Stomach (tissue), 9 donors: ENCODE results near the gene CACNA1E. TPM values are rescaled to one million over a fixed set of nuclear protein-coding genes. Genes with fewer than 3 reads are reported as not detected.

ENCODE experiments used
- DNase-seq, 2 donors: peaks; one replicate each; pipeline versions ENCODE4 v3.0.0 to v3.0.0-alpha.2; 2013 to 2019
- H3K27ac ChIP-seq, 5 donors: fragments of 200-600 bp in 4 of 5; sonication (generic) in 4 of 5; one replicate each; pipeline ENCODE4 v1.5.1; 2013 to 2019; ENCODE audit warnings: mild to moderate bottlenecking in 1 of 5, moderate library complexity in 1 of 5
- H3K27me3 ChIP-seq, 3 donors: fragments of 200-600 bp; sonication (generic); one replicate each; pipeline ENCODE4 v1.5.1; 2017 to 2019; ENCODE audit warnings: mixed run types in 1 of 3
- H3K36me3 ChIP-seq, 4 donors: fragments of 200-600 bp; sonication (generic); 1 replicate in 3 of 4; 2 replicates in 1 of 4; pipeline ENCODE4 v1.5.1; 2016 to 2019
- H3K4me1 ChIP-seq, 4 donors: fragments of 200-600 bp; sonication (generic); one replicate each; pipeline ENCODE4 v1.5.1; 2016 to 2019
- H3K4me3 ChIP-seq, 4 donors: fragments of 200-600 bp; sonication (generic) in 3 of 4; one replicate each; pipeline ENCODE4 v1.5.1; 2016 to 2019; ENCODE audit warnings: mild to moderate bottlenecking in 1 of 4
- H3K9me3 ChIP-seq, 4 donors: fragments of 200-600 bp; sonication (generic); one replicate each; pipeline ENCODE4 v1.5.1; 2016 to 2019
- EP300 ChIP-seq: sonication (generic); formaldehyde crosslinking; IDR thresholded peaks from one replicate; pipeline ENCODE4 v1.6.1; 2017; ENCODE audit warnings: antibody characterized with exemption
- POLR2A ChIP-seq, 4 donors: fragments of 450-650 bp; IDR thresholded peaks; one replicate each; pipeline ENCODE4 v1.6.1; 2016; ENCODE audit warnings: antibody characterized with exemption in 4 of 4, control low read depth in 2 of 4, mild to moderate bottlenecking in 1 of 4, moderate library complexity in 1 of 4
- POLR2AphosphoS5 ChIP-seq, 3 donors: sonication (generic); formaldehyde crosslinking; IDR thresholded peaks; one replicate each; pipeline ENCODE4 v1.6.1; 2016; ENCODE audit warnings: antibody characterized with exemption in 3 of 3
- WGBS, 5 donors: extraction: QIAGEN DNeasy Blood & Tissue Kit in 3 of 5; methylation state at CpG; one replicate each; pipeline versions ENCODE4 v1.1.5 to v1.1.7; 2013 to 2018; 5-methylcytosine and 5-hydroxymethylcytosine counted together
- intact Hi-C: fragments of 100-400 bp; cut with DNase I; formaldehyde crosslinking; loops from one replicate; pipeline ENCODE4 v1.15.1; 2023; ENCODE audit warnings: low total_unique reads
- polyA plus RNA-seq, 3 donors: library from polyadenylated mRNA; stranded (reverse); fragments of 200-250 nt; gene quantifications; one replicate each; pipeline ENCODE4 v1.2.3, GENCODE V29; 2013
- total RNA-seq, 5 donors: library from RNA; depleted of rRNA; stranded (reverse); fragments of >200 nt; gene quantifications; one replicate each; pipeline versions ENCODE4 v1.1.0 to v1.2.3, GENCODE V29; 2014 to 2016
- TF ChIP-seq, protein P1 (sequence below), 7 experiments: fragments of 450-650 bp in 4 of 7; fragments of 200-600 bp in 3 of 7; sonication (generic) in 3 of 7; IDR thresholded peaks; one replicate each; pipeline ENCODE4 v1.5.1; 2016 to 2019; ENCODE audit warnings: antibody characterized with exemption in 7 of 7, control low read depth in 2 of 7, mild to moderate bottlenecking in 1 of 7
- donor health status: healthy with polysubstance abuse.
- donor health status: Bipolar disorder and iron deficiency.
- donor health status: healthy.

CACNA1E gene
- total and polyA plus RNA-seq, 8 donors, result under 0.01 to 1.8 (median 0.01) TPM; not detected in 4

- intact Hi-C loops, result no loop called here
- H3K4me1 ChIP-seq, result peaks cover 0 to 17% (median 6%) of the 10 kb centered on the region in 4 donors
- 21 to 42% (median 27%) methylated on average over 1 of the region's 1 CpG for WGBS, 5 donors
- H3K27ac ChIP-seq, result no peak overlapping the region
- H3K36me3 ChIP-seq, result no peaks in the 10 kb centered on the region
- TF ChIP-seq POLR2A (IDR thresholded peaks at IDR 0.05) (no peak), EP300 (no peak), POLR2AphosphoS5 (IDR thresholded peaks at IDR 0.05) (no peak)
- TF ChIP-seq, protein P1, sequence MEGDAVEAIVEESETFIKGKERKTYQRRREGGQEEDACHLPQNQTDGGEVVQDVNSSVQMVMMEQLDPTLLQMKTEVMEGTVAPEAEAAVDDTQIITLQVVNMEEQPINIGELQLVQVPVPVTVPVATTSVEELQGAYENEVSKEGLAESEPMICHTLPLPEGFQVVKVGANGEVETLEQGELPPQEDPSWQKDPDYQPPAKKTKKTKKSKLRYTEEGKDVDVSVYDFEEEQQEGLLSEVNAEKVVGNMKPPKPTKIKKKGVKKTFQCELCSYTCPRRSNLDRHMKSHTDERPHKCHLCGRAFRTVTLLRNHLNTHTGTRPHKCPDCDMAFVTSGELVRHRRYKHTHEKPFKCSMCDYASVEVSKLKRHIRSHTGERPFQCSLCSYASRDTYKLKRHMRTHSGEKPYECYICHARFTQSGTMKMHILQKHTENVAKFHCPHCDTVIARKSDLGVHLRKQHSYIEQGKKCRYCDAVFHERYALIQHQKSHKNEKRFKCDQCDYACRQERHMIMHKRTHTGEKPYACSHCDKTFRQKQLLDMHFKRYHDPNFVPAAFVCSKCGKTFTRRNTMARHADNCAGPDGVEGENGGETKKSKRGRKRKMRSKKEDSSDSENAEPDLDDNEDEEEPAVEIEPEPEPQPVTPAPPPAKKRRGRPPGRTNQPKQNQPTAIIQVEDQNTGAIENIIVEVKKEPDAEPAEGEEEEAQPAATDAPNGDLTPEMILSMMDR (IDR thresholded peaks at IDR 0.05), result no peak
- peaks cover 0 to 5% (median 0%) of the 10 kb centered on the region in 3 donors for H3K27me3 ChIP-seq
- H3K9me3 ChIP-seq, result no peaks in the 10 kb centered on the region
- DNase-seq, result no peak
- H3K4me3 ChIP-seq, result no peak overlapping the region
These were observed 149.2 kb downstream of the CACNA1E start for GRCh38 chr1:181632492-181632891.

GRCh38 chr1:181632960-181633359 is 149.6 kb downstream of the CACNA1E start:
- no peaks in the 10 kb centered on the region for H3K36me3 ChIP-seq
- no peak overlapping the region for H3K27ac ChIP-seq
- peaks cover 0 to 10% (median 0%) of the 10 kb centered on the region in 3 donors for H3K27me3 ChIP-seq
- WGBS, 5 donors, result 83 to 92% (median 90%) methylated on average over 6 of the region's 6 CpGs
- H3K9me3 ChIP-seq, result no peaks in the 10 kb centered on the region
- no peak for DNase-seq
- TF ChIP-seq POLR2AphosphoS5 (IDR thresholded peaks at IDR 0.05) (no peak), EP300 (no peak), POLR2A (IDR thresholded peaks at IDR 0.05) (no peak)
- TF ChIP-seq, protein P1 (IDR thresholded peaks at IDR 0.05), result no peak
- H3K4me3 ChIP-seq, result no peak overlapping the region
- H3K4me1 ChIP-seq, result peaks cover 0 to 17% (median 6%) of the 10 kb centered on the region in 4 donors
- intact Hi-C loops, result no loop called here

DNA sequence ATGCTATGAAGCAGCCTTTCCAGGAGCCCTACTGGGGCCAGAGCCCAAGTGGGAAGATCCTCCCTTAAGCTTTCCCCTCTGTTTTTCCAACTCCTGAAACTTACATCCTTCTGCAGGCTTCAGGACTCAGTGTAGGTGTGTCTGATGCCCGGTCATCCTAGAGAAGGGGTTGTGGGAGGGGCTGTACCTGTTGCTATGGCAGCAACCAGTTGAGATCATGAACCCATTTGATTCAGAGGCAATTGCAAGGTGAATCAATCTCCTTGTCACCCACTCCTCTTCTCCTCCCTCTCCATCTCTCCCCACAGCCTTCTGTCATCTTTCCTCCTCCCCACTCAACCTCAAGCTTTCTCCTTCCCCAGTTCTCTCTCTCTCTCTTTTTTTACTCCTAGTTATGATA is 151.8 kb downstream of the CACNA1E start:
- Histone ChIP-seq H3K4me3 (no peak overlapping the region), H3K36me3 (no peaks in the 10 kb centered on the region), H3K27ac (no peak overlapping the region), H3K4me1 (peaks cover 0 to 17% (median 6%) of the 10 kb centered on the region in 4 donors), H3K9me3 (no peaks in the 10 kb centered on the region), H3K27me3 (peaks cover 0 to 11% (median 0%) of the 10 kb centered on the region in 3 donors)
- TF ChIP-seq, protein P1 (IDR thresholded peaks at IDR 0.05), result no peak
- TF ChIP-seq POLR2A (IDR thresholded peaks at IDR 0.05) (no peak), EP300 (no peak), POLR2AphosphoS5 (IDR thresholded peaks at IDR 0.05) (no peak)
- intact Hi-C loops, result no loop called here
- WGBS, 5 donors, result 15 to 65% (median 46%) methylated on average over 1 of the region's 1 CpG
- no peak for DNase-seq

DNA sequence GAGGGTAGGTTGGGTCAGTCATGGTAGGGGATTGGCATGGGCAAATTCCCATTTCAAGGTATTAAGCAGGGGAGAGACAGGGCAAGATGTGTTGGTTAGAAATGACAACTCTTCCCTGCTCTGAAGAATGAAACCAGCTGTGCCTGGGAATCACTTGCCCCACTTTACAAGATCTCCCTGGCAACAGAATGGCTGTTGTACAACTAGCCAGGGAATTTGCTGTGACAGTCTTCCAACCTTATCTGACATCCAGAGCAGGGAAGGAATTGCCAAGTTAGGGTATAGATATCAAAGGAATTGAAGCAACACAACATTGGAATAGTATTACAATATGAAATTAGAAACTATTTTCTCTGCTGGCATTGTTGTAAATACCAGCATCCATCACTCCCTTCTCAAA is 154.7 kb downstream of the CACNA1E start:
- Histone ChIP-seq H3K9me3 (no peaks in the 10 kb centered on the region), H3K36me3 (no peaks in the 10 kb centered on the region), H3K27me3 (peaks cover 0 to 11% (median 0%) of the 10 kb centered on the region in 3 donors), H3K4me3 (no peak overlapping the region), H3K27ac (no peak overlapping the region), H3K4me1 (no peaks in the 10 kb centered on the region)
- TF ChIP-seq POLR2A (IDR thresholded peaks at IDR 0.05), result no peak
- TF ChIP-seq, protein P1 (IDR thresholded peaks at IDR 0.05), result no peak
- TF ChIP-seq POLR2AphosphoS5 (IDR thresholded peaks at IDR 0.05), result no peak
- TF ChIP-seq EP300, result no peak
- DNase-seq, result no peak
- intact Hi-C loops, result no loop called here
